Measurements from ENCODE around the gene FBN1.

The FBN1 gene

DNA sequence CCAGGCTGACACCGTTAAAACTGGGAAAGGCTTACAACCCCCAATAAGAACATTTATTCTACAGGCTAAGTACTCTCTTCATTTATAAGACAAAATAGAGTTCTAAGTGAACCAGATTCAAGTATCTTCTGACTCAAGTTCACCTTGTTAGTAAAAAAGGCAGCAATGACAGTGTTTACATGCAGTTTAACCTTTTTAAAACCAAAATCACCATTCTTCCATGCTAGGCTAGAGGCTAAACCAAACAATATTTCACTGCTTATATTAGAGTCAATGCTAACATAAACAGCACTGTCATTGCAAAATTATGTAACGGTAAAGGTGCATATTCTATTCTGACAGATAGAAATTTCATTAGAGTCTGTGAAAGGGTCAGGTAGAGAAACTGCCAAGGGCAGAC, 118.0 kb downstream of the FBN1 start:
- H3K4me1 ChIP-seq (ENCODE audit: insufficient read depth, poor library complexity, severe bottlenecking): no peaks in the 10 kb centered on the region
- no peak for DNase-seq (ENCODE audit: low spot score)
- H3K9me3 ChIP-seq (ENCODE audit: severe bottlenecking): no peaks in the 10 kb centered on the region
- H3K27me3 ChIP-seq (ENCODE audit: insufficient read depth, poor library complexity, severe bottlenecking): no peaks in the 10 kb centered on the region
- TF ChIP-seq, protein P1, sequence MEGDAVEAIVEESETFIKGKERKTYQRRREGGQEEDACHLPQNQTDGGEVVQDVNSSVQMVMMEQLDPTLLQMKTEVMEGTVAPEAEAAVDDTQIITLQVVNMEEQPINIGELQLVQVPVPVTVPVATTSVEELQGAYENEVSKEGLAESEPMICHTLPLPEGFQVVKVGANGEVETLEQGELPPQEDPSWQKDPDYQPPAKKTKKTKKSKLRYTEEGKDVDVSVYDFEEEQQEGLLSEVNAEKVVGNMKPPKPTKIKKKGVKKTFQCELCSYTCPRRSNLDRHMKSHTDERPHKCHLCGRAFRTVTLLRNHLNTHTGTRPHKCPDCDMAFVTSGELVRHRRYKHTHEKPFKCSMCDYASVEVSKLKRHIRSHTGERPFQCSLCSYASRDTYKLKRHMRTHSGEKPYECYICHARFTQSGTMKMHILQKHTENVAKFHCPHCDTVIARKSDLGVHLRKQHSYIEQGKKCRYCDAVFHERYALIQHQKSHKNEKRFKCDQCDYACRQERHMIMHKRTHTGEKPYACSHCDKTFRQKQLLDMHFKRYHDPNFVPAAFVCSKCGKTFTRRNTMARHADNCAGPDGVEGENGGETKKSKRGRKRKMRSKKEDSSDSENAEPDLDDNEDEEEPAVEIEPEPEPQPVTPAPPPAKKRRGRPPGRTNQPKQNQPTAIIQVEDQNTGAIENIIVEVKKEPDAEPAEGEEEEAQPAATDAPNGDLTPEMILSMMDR (IDR thresholded peaks at IDR 0.05; ENCODE audit: poor library complexity, severe bottlenecking): no peak
- H3K36me3 ChIP-seq (ENCODE audit: low read depth): no peaks in the 10 kb centered on the region
- no peak overlapping the region for H3K27ac ChIP-seq (ENCODE audit: poor library complexity, severe bottlenecking)
- ATAC-seq (ENCODE audit: low read depth): no peak
- no peak overlapping the region for H3K4me3 ChIP-seq (ENCODE audit: severe bottlenecking)

DNA sequence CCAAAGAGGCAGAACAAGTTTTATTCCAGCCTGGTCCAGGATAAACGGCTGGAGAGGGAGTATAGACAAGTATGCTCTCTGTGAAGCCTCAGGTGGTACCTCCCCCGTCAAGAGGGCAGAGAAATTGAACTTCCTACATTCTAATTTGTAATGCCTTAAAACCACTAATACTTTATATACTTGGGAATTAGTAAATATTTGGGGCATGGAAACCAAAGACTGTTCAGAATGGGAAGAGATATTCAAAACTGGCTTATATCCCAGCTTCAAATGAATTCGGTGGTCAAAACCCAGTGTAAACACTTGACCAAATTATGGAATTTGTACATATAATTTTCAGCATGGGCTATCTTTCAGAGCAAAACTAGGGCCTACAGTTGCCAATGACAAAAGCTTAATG, 122.6 kb downstream of the FBN1 start:
- H3K4me3 ChIP-seq (ENCODE audit: severe bottlenecking): no peak overlapping the region
- no peaks in the 10 kb centered on the region for H3K27me3 ChIP-seq (ENCODE audit: insufficient read depth, poor library complexity, severe bottlenecking)
- H3K4me1 ChIP-seq (ENCODE audit: insufficient read depth, poor library complexity, severe bottlenecking): no peaks in the 10 kb centered on the region
- TF ChIP-seq, protein P1 (IDR thresholded peaks at IDR 0.05; ENCODE audit: poor library complexity, severe bottlenecking): no peak
- ATAC-seq (ENCODE audit: low read depth) (no peak), DNase-seq (ENCODE audit: low spot score) (no peak)
- H3K9me3 ChIP-seq (ENCODE audit: severe bottlenecking): no peaks in the 10 kb centered on the region
- H3K36me3 ChIP-seq (ENCODE audit: low read depth): no peaks in the 10 kb centered on the region
- H3K27ac ChIP-seq (ENCODE audit: poor library complexity, severe bottlenecking): no peak overlapping the region

DNA sequence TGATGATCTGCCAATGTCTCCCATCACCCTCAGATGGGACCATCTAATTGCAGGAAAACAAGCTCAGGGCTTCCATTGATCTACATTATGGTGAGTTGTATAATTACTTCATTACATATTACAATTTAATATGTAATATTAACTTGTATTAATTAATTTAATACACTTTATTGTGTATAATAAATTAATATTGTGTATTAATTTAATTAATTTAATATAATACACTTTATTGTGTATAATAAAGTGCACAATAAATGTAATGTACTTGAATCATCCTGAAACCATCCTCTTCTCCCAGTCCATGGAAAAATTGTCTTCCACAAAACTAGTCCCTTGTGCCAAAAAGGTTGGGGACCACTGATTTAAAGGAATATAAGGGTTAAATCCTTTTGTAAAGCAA, 123.4 kb downstream of the FBN1 start:
- TF ChIP-seq, protein P1 (IDR thresholded peaks at IDR 0.05; ENCODE audit: poor library complexity, severe bottlenecking): no peak
- no peaks in the 10 kb centered on the region for H3K27me3 ChIP-seq (ENCODE audit: insufficient read depth, poor library complexity, severe bottlenecking)
- DNase-seq (ENCODE audit: low spot score) (no peak), ATAC-seq (ENCODE audit: low read depth) (no peak)
- H3K27ac ChIP-seq (ENCODE audit: poor library complexity, severe bottlenecking): no peak overlapping the region
- H3K4me1 ChIP-seq (ENCODE audit: insufficient read depth, poor library complexity, severe bottlenecking): no peaks in the 10 kb centered on the region
- H3K4me3 ChIP-seq (ENCODE audit: severe bottlenecking): no peak overlapping the region
- H3K36me3 ChIP-seq (ENCODE audit: low read depth): no peaks in the 10 kb centered on the region
- no peaks in the 10 kb centered on the region for H3K9me3 ChIP-seq (ENCODE audit: severe bottlenecking)

DNA sequence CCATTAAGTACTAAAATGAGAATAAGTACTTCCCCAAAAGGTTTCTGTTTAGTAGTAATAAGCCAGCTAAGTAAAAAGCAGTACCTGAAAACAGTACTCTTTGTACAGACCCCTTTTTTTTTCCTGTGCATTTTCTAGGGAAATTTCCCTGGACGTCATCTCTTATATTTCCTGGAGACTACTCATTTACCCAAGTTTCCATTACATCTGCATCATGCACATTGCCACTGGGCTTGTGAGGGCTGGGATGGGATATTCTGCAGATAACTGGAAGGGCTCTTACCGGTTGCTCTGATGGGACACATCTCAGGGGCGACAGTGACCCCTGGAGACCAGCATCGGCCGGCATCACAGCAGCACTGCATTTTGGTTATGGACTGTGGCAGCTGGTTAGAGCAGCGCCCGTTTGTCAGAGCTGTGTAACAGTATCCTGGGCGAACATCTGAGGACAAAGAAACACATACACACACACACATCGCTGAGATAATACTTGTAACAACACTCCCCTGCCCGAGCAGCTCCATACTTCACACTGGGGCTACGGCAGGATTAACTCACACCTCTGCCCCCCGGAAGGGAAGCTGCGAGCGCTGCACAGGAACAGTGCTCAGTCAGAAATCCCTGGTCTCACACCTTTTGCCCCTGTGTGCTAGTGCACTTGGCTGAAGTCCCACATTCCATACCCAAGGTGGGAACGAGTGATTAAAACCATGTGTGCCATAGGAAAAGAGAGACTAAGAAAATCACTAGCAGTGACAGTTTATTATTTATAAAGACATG, 124.9 kb downstream of the FBN1 start:
- ATAC-seq (ENCODE audit: low read depth) (peak; percentile 45; the same call in 2 of the 3 replicates), DNase-seq (ENCODE audit: low spot score) (no peak)
- H3K36me3 ChIP-seq (ENCODE audit: low read depth): no peaks in the 10 kb centered on the region
- H3K9me3 ChIP-seq (ENCODE audit: severe bottlenecking): no peaks in the 10 kb centered on the region
- H3K27ac ChIP-seq (ENCODE audit: poor library complexity, severe bottlenecking): no peak overlapping the region
- TF ChIP-seq, protein P1 (IDR thresholded peaks at IDR 0.05; ENCODE audit: poor library complexity, severe bottlenecking): peak; percentile 9
- H3K4me3 ChIP-seq (ENCODE audit: severe bottlenecking): no peak overlapping the region
- no peaks in the 10 kb centered on the region for H3K4me1 ChIP-seq (ENCODE audit: insufficient read depth, poor library complexity, severe bottlenecking)
- no peaks in the 10 kb centered on the region for H3K27me3 ChIP-seq (ENCODE audit: insufficient read depth, poor library complexity, severe bottlenecking)

DNA sequence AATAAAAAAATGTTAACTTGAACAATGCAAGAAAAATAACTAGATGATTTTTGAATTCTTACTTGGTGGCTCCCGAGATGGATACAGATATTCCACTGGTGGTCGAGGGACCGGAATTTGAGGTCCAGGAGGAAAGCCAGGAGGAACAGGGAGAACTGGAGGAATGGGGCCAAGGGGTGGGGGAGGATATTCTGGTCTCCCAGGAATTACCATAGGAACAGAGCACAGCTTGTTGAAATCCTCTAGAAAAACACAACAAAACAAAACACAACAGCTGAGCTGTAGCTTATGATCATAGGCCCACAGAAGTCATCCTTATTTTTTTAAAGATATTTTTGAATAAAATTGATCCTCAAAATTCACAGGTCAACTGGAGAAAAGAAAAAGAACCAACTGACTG, 129.4 kb downstream of the FBN1 start:
- no peaks in the 10 kb centered on the region for H3K27me3 ChIP-seq (ENCODE audit: insufficient read depth, poor library complexity, severe bottlenecking)
- H3K9me3 ChIP-seq (ENCODE audit: severe bottlenecking): no peaks in the 10 kb centered on the region
- H3K27ac ChIP-seq (ENCODE audit: poor library complexity, severe bottlenecking): no peak overlapping the region
- ATAC-seq (ENCODE audit: low read depth): no peak
- no peaks in the 10 kb centered on the region for H3K4me1 ChIP-seq (ENCODE audit: insufficient read depth, poor library complexity, severe bottlenecking)
- no peak overlapping the region for H3K4me3 ChIP-seq (ENCODE audit: severe bottlenecking)
- no peak for DNase-seq (ENCODE audit: low spot score)
- TF ChIP-seq, protein P1 (IDR thresholded peaks at IDR 0.05; ENCODE audit: poor library complexity, severe bottlenecking): no peak
- H3K36me3 ChIP-seq (ENCODE audit: low read depth): no peaks in the 10 kb centered on the region; the same call in 1 of the 2 replicates
